Caco-2 (cell line): ENCODE measurements around the gene AARS1. TPM values are rescaled to one million over a fixed set of nuclear protein-coding genes. Genes with fewer than 3 reads are reported as not detected.
"Not testable (repeated sequence)": the region's sequence is repeated elsewhere in the genome, so short reads cannot be mapped to it uniquely, and the experiment has no call there.

ENCODE experiments used
- BruUV-seq: library from RNA; stranded (reverse); fragments of 400-500 nt; replicated peaks from 2 replicates; lab custom pipeline; 2021; lab: Mats Ljungman, UMichigan
- CTCF ChIA-PET: fragments of 300-600 bp; sonication (Branson Sonifier 250); formaldehyde crosslinking; loops from one replicate; lab custom pipeline; 2022; ENCODE audit warnings: antibody characterized with exemption; lab: Charles Lee
- POLR2A ChIA-PET: fragments of 300-600 bp; sonication (Branson Sonifier 250); formaldehyde crosslinking; loops from one replicate; lab custom pipeline; 2022; ENCODE audit warnings: antibody characterized with exemption; lab: Charles Lee
- DNase-seq, 2 experiments: peaks; one replicate each; pipeline versions ENCODE4 v3.0.0 to v3.0.0-alpha.2; 2020 to 2022
- H3K27me3 ChIP-seq: replicated peaks from 2 replicates; pipeline ENCODE4 v1.6.0; 2011; ENCODE audit warnings: low read length; ENCODE audit not compliant: control insufficient read depth, insufficient read depth
- H3K36me3 ChIP-seq: 2 replicates; pipeline ENCODE4 v1.5.1; 2011; ENCODE audit warnings: low read length; ENCODE audit not compliant: control insufficient read depth, insufficient read depth
- H3K4me1 ChIP-seq: fragments of 250-450 bp; sonication (Bioruptor Pico); 2 replicates; pipeline ENCODE4 v1.5.1; 2020; ENCODE audit warnings: mild to moderate bottlenecking
- H3K4me3 ChIP-seq: 2 replicates; pipeline ENCODE4 v1.5.1; 2011; ENCODE audit warnings: low read depth, mild to moderate bottlenecking, control low read depth, low read length
- H3K9me3 ChIP-seq: fragments of 250-450 bp; sonication (Bioruptor Pico); 2 replicates; pipeline ENCODE4 v1.5.1; 2020; ENCODE audit warnings: mild to moderate bottlenecking, moderate library complexity
- H3K27ac Mint-ChIP-seq: one replicate; pipeline ENCODE4 v1.8.0; 2022; ENCODE audit warnings: mixed read lengths; ENCODE audit not compliant: unreplicated experiment
- H3K27me3 Mint-ChIP-seq: one replicate; pipeline ENCODE4 v1.8.0; 2022; ENCODE audit warnings: mixed read lengths; ENCODE audit not compliant: insufficient read depth, unreplicated experiment
- H3K36me3 Mint-ChIP-seq: one replicate; pipeline ENCODE4 v1.8.0; 2022; ENCODE audit warnings: mild to moderate bottlenecking, mixed read lengths; ENCODE audit not compliant: insufficient read depth, unreplicated experiment
- H3K4me1 Mint-ChIP-seq: one replicate; pipeline ENCODE4 v1.8.0; 2022; ENCODE audit warnings: low read depth, mixed read lengths; ENCODE audit not compliant: unreplicated experiment
- H3K4me3 Mint-ChIP-seq: one replicate; pipeline ENCODE4 v1.8.0; 2022; ENCODE audit warnings: mild to moderate bottlenecking, moderate library complexity, mixed read lengths; ENCODE audit not compliant: unreplicated experiment
- H3K9me3 Mint-ChIP-seq: one replicate; pipeline ENCODE4 v1.8.0; 2022; ENCODE audit warnings: mixed read lengths; ENCODE audit not compliant: unreplicated experiment
- intact Hi-C: fragments of 100-400 bp; cut with micrococcal nuclease; formaldehyde crosslinking; loops from one replicate; pipeline ENCODE4 v1.10.0; 2022; ENCODE audit not compliant: unreplicated experiment
- total RNA-seq: library from RNA; stranded (reverse); gene quantifications from 2 replicates; pipeline ENCODE4 v1.2.3, GENCODE V29; 2022

AARS1 gene
- total RNA-seq, 1 experiment from 2014 or later: 449 TPM

DNA sequence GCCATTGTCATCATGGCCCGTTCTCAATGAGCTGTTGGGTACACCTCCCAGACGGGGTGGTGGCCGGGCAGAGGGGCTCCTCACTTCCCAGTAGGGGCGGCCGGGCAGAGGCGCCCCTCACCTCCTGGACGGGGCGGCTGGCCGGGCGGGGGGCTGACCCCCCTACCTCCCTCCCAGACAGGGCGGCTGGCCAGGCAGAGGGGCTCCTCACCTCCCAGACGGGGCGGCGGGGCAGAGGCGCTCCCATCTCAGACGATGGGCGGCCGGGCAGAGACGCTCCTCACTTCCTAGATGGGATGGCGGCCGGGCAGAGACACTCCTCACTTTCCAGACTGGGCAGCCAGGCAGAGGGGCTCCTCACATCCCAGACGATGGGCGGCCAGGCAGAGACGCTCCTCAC lies 64.7 kb downstream of the AARS1 start:
- intact Hi-C loops, H3K9me3 Mint-ChIP-seq, H3K27me3 Mint-ChIP-seq, H3K27ac Mint-ChIP-seq, H3K4me3 ChIP-seq, BruUV-seq, DNase-seq, H3K36me3 ChIP-seq, H3K4me3 Mint-ChIP-seq, H3K4me1 ChIP-seq, POLR2A ChIA-PET, H3K9me3 ChIP-seq, H3K27me3 ChIP-seq, H3K4me1 Mint-ChIP-seq, CTCF ChIA-PET: not testable (repeated sequence)
- H3K36me3 Mint-ChIP-seq: peaks cover 11% of the 10 kb centered on the region

DNA sequence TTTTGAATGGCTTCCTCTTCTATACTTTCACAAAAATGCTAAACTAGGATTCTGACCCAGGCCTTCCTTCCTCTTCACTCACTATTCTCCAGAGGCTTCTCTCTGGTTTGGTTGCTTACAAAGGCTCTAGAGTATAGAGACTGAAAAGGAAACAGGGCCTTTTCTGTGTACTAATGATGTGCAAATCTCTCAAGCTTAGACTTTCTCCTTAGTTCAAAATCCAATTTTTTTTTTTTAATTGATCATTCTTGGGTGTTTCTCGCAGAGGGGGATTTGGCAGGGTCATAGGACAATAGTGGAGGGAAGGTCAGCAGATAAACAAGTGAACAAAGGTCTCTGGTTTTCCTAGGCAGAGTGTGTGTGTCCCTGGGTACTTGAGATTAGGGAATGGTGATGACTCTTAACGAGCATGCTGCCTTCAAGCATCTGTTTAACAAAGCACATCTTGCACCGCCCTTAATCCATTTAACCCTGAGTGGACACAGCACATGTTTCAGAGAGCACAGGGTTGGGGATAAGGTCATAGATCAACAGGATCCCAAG lies 65.3 kb downstream of the AARS1 start:
- H3K9me3 Mint-ChIP-seq, intact Hi-C loops, H3K27me3 Mint-ChIP-seq, H3K27me3 ChIP-seq, H3K4me3 Mint-ChIP-seq, H3K4me1 Mint-ChIP-seq, CTCF ChIA-PET, H3K4me3 ChIP-seq, H3K4me1 ChIP-seq, H3K9me3 ChIP-seq, H3K27ac Mint-ChIP-seq, DNase-seq, H3K36me3 ChIP-seq, BruUV-seq, POLR2A ChIA-PET, H3K36me3 Mint-ChIP-seq: not testable (repeated sequence)

DNA sequence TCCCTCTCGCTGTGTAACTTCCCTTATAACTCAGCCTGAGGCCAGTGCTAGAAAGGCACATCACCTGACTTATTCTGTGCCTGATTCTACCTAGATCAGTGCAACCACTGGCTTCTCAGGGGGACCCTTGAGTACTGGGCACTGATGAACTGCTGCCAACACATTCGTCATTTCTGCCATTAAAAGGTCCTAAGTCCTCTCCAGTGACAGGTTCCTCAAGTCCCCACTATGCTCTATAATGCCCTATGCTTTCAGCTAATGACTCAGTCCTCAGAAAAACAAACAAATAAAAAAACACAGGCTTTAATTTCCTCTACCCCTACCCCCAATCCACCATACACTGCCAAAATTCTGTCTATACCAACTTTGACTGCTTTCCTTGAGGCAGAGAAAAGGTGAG lies 66.1 kb downstream of the AARS1 start:
- H3K36me3 Mint-ChIP-seq, H3K4me3 ChIP-seq, H3K27me3 Mint-ChIP-seq, H3K36me3 ChIP-seq, CTCF ChIA-PET, H3K27me3 ChIP-seq, DNase-seq, BruUV-seq, intact Hi-C loops, H3K4me3 Mint-ChIP-seq, H3K9me3 ChIP-seq, H3K27ac Mint-ChIP-seq, H3K4me1 Mint-ChIP-seq, POLR2A ChIA-PET, H3K9me3 Mint-ChIP-seq, H3K4me1 ChIP-seq: not testable (repeated sequence)

DNA sequence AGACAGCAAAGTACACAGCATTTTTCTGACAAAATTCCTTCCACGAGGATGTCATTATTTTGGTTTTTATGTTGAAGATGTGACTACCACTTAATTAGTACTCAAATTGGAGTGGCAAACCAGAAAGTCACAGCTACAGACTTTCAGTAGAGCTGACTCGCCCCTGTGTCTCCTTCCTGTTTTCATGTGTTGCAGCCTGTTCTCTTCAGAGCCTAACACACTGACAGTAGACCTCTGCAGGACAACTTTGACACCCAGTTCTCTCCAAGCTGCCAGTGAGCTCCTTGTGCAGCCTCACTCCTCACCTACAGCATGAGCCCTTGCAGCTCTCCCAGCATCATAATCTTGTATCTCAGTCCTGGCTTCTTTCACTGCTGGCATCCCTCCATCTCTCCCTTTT lies 66.7 kb downstream of the AARS1 start:
- BruUV-seq: not testable (repeated sequence)

DNA sequence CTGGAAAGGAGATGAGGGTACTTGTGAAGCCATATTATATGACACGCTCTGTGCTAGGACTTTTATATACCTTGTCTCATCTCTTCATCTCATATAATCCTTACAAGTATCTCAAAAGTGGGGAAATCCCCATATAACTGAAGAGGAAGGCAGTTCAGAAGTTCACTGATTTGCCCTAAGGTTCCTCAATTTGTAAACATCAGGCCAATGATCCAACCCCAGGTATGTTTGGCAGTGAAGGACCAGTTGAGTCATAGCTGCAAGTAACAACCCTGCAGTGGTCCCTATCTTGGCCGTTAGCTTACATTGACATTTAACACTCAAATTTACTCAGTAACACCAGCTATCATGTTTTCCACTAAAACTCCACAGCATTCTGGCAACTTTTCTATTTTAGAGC lies 70.7 kb downstream of the AARS1 start:
- H3K9me3 ChIP-seq, DNase-seq, POLR2A ChIA-PET, H3K4me3 ChIP-seq, intact Hi-C loops, H3K36me3 ChIP-seq, H3K27me3 ChIP-seq, H3K27me3 Mint-ChIP-seq, H3K27ac Mint-ChIP-seq, H3K4me1 Mint-ChIP-seq, BruUV-seq, H3K4me3 Mint-ChIP-seq, H3K9me3 Mint-ChIP-seq, H3K4me1 ChIP-seq, CTCF ChIA-PET: not testable (repeated sequence)
- peaks cover 29% of the 10 kb centered on the region for H3K36me3 Mint-ChIP-seq

More for the DNA sequence above, 66.7 kb downstream of the AARS1 start:
- intact Hi-C loops, H3K4me3 ChIP-seq, H3K27me3 ChIP-seq, H3K27ac Mint-ChIP-seq, POLR2A ChIA-PET, H3K4me1 ChIP-seq, H3K4me1 Mint-ChIP-seq, CTCF ChIA-PET, H3K27me3 Mint-ChIP-seq, H3K36me3 ChIP-seq, DNase-seq, H3K4me3 Mint-ChIP-seq, H3K9me3 Mint-ChIP-seq, H3K9me3 ChIP-seq: not testable (repeated sequence)
- peaks cover 13% of the 10 kb centered on the region for H3K36me3 Mint-ChIP-seq

DNA sequence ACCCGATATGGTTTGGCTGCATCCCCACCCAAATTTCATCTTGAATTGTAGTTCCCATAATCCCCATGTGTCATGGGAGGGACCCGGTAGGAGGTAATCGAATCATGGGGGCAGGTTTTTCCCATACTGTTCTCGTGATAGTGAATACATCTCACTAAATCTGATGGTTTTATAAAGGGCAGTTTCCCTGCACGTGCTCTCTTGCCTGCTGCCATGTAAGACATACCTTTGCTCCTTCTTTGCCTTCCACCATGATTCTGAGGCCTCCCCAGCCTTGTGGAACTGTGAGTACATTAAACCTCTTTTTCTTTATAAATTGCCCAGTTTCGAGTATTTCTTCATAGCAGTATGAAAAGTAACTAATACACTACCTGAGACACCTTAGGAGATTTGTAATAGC lies 82.9 kb downstream of the AARS1 start:
- H3K27ac Mint-ChIP-seq, CTCF ChIA-PET: not testable (repeated sequence)

DNA sequence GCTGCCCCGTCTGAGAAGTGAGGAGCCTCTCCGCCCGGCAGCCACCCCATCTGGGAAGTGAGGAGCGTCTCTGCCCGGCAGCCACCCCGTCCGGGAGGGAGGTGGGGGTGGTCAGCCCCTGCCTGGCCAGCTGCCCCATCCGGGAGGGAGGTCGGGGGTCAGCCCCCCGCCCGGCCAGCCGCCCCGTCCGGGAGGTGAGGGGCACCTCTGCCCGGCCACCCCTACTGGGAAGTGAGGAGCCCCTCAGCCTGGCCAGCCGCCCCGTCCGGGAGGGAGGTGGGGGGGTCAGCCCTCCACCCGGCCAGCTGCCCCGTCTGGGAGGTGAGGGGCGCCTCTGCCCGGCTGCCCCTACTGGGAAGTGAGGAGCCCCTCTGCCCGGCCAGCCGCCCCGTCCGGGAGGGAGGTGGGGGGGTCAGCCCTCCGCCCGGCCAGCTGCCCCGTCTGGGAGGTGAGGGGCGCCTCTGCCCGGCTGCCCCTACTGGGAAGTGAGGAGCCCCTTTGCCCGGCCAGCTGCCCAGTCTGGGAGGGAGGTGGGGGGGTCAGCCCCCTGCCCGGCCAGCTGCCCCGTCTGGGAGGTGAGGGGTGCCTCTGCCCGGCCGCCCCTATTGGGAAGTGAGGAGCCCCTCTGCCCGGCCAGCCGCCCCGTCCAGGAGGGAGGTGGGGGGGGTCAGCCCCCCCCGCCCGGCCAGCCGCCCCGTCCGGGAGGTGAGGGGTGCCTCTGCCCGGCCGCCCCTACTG lies 84.5 kb downstream of the AARS1 start:
- Mint-ChIP-seq H3K9me3 (peaks cover 11% of the 10 kb centered on the region), H3K36me3 (peaks cover 23% of the 10 kb centered on the region)
- H3K27me3 ChIP-seq, H3K9me3 ChIP-seq, H3K27ac Mint-ChIP-seq, BruUV-seq, H3K27me3 Mint-ChIP-seq, H3K36me3 ChIP-seq, H3K4me3 ChIP-seq, DNase-seq, H3K4me1 ChIP-seq, intact Hi-C loops, H3K4me1 Mint-ChIP-seq, CTCF ChIA-PET, H3K4me3 Mint-ChIP-seq, POLR2A ChIA-PET: not testable (repeated sequence)

More for the DNA sequence above, 82.9 kb downstream of the AARS1 start:
- H3K27me3 ChIP-seq, H3K4me3 ChIP-seq, H3K4me1 Mint-ChIP-seq, H3K4me1 ChIP-seq, H3K36me3 ChIP-seq, H3K9me3 ChIP-seq, BruUV-seq, H3K4me3 Mint-ChIP-seq, DNase-seq, POLR2A ChIA-PET, H3K27me3 Mint-ChIP-seq, intact Hi-C loops: not testable (repeated sequence)
- Mint-ChIP-seq H3K36me3 (peaks cover 23% of the 10 kb centered on the region), H3K9me3 (peaks cover 11% of the 10 kb centered on the region)
